Kasumi-1 (cell line): ENCODE data around the gene CARM1.
"Not testable (repeated sequence)": the region's sequence is repeated elsewhere in the genome, so short reads cannot be mapped to it uniquely, and the experiment has no call there.

Experiments
- DNase-seq, 2 experiments: peaks; one replicate each; lab custom pipeline; 2025; lab: John Stamatoyannopoulos, UW

Gene CARM1

DNA sequence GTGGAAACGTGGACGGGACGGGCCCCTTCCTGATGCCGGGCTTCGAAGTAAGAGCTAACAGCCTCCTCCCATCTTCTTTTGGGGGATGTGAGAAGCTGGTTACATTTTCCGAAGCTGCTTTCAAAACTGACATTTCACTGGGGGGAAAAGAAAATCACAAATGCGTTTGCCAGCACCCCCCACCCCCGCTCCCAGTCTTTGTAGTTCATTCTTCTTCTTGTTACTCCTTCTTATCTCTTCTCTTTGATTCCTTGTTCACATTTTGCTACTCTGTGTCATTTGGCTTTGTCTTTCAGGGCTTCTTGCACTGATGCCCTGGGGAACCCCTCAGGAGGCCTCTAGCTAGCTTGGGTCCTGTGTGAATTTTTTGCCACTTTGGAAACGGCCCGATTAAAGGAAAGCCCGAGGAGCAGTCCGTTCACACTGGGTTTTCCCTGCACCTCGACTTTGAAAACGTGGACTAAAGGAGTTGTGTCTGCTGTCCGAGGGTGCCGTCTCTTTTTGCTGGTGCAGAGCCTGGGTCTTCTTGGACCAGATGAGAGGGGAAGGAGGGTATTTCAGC, 1.3 kb downstream of the CARM1 start:
- no peak for DNase-seq

DNA sequence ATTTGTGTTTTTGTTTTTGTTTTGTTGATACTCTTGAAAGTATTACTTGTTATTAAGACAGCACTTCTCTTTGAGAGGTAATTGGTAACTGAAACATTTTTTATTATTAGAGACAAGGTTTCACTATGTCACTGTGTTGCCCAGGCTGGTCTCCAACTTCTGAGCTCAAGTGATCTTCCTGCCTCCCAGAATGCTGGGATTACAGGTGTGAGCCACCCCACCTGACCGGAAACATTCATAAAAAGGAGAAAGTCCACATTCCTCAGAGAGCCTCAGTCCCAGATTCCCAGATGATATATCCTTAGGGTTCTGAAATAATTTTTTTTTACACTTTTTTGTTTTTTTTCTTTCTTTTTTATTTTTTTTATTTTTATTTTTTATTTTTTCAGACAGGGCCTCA, 2.7 kb downstream of the CARM1 start:
- no peak for DNase-seq

DNA sequence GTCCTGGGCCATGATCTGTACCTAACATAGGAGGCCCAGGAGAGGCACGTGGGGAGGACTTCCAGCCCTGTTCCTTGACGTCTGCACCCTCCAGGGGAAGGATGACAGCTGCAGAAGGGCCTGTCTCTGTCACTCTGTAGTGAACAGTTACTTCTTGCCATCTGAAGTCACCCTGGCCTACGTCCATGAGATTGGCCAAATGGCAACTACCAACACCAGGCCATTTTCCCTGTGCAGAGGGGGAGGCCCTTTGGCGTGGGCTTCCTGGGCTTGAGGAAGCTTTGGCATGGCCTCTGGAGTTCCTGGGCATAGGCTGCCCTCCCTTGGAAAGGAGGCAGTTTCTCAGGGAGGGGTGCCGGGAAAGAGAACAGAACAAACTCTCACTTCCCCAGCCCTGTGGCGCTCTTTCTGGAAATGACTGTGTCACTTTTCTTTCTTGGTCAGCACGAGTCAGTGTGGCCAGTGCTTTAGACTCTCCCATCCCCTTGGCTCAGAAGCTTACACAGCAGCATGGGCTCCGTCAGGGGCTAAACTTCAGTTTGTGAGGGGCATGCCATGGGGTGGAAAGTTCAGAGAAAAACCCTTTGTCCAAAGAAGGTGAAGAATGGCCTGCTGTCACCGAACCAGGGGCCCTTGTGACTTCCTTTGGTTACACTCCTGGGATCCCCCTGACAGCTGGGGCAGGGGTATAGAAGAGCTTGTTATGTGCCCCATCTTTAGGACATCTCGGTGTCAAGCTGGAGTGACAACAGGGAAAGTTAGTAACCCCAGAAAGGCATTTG, 5.3 kb downstream of the CARM1 start:
- DNase-seq, result no peak

DNA sequence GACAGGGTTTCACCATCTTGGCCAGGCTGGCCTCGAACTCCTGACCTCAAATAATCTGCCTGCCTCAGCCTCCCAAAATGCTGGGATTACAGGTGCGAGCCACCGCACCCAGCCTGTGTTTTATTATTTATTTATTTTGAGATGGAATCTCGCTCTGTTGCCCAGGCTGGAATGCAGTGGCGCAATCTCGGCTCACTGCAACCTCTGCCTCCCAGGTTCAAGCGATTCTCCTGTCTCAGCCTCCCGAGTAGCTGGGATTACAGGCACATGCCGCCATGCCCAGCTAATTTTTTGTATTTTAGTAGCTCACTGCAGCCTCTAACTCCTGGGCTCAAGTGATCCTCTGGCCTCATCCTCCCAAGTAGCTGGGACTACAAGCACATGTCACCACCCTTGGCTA, 6.3 kb downstream of the CARM1 start:
- DNase-seq, result not testable (repeated sequence)

DNA sequence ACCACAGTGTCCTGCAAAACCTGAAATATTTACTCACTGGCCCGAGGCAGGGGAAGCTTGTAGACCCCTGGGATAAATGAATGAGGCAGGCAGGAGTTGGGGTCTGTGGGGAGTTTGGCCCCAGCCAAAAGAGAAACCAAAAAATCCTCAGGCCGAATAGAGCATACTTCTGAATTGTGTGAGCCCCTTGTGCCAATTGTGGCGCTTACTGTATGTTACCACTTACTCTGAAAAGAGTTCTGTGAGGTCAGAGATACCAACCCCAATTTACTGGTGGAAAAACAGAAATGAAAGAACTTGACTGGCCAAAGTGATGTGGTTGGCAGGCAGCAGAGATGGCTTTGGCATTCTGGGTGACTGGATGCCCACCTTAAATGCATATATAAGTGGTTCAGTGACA, 6.9 kb downstream of the CARM1 start:
- DNase-seq, result no peak

DNA sequence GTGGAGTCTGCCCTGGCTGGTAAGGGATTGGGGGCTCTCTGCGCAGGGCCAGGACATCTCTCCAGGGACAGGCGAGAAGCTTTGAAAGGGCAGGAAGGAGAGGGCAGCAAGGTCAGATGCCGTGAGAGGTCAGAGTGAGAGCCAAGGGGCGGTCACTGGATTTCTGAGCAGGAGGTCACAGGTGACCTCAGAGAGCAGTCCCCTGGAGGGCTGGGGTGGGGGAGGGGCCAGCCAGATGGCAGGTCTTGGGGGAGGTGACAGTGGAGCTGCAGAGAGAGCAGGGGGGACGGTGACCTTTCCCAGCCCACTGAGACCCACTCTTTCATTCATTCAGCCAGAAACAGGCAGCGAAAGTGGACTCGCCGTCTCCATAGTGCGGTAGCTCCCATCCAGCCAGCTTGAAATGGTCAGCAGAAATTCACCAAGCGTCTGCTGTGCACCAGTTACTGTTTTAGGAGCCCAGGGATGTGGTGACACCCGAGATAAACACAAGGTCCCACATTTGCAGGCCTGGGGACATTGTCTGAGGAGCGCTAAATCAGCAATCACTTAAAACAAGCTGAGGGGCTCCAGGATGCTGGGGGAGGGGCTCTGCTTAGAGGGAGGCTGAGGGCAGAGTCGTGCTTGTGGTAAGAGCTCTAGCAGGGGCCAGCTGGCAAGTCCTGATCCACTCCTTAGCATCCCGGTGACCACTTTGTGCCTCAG, 10.2 kb downstream of the CARM1 start:
- no peak for DNase-seq

DNA sequence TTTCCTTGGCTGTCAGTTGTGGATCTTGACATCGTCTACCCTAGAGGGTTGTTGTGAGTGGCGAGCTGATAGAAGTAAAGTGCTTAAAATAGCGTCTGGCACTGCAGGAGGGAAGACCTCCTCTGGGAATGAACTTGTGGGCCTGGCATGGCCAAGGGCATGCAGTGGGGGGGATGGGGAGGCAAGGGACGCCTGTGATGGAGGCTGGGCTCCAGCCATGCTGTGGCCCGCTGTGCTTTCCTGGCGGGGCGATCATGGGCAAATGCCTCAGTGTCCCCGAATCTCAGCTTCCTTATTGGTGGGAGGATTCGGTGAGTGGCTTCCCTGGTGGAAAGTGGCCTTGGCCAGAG, 10.7 kb downstream of the CARM1 start:
- DNase-seq, result no peak

DNA sequence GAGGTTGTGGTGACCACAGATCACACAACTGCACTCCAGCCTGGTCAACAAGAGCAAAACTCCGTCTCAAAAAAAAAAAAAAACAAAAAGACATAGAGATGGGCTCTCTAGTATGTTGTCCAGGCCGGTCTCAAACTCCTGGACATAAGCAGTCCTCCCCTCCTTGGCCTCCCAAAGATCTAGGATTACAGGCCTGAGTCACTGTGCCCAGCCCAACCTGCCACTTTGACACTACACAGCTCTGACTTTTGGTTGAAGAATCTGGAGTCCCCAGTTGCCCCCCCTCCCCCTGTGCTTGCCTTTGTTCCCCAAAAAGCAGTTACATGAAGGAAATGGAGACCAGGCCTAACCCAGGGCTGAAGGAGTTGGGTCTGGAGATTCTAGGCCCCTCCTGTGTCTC, 12.9 kb downstream of the CARM1 start:
- peak in 1 of 2 experiments; percentile 9 for DNase-seq

DNA sequence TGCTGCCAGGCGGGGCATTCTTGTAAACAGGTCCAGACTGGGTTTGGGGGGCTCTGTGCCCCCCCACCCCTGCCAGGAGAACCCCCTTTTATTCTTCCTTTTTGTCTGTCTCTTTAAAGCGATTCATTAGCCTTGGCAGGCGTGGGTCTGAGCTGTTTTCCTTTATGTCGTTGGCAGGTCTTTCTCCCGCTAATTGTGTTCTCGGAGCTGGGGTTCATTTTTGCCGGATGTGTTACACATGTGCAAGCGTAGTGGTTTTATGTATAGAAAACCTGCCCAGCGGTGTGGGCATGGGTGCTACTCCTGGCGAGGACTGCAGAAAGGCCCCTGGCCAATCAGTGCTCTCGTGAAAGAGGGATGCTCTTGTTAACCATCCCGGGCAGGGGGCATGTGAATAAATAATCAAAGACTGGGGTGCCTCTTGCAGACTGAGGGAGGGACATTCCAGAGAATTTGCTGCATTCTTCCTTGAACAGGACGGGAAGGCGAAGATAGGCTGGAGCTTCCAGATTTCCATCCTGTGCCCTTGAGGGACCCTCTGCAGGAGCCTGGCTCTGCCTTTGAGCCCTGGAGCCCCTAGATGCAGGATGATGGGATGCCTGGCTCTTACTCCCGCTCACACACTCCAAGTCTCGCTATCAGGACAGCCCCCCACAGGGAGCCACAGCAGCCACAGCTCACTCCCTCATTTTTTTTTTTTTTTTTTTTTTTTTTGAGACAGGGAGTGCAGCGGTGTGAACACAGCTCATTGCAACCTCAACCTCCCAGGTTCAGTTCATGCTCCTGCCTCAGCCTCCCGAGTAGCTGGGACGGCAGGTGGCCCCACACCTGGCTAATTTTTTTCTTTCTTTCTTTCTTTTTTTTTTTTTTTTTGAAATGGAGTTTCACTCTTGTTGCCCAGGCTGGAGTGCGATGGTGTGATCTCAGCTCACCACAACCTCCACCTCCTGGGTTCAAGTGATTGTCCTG, 14.1 kb downstream of the CARM1 start:
- no peak for DNase-seq

DNA sequence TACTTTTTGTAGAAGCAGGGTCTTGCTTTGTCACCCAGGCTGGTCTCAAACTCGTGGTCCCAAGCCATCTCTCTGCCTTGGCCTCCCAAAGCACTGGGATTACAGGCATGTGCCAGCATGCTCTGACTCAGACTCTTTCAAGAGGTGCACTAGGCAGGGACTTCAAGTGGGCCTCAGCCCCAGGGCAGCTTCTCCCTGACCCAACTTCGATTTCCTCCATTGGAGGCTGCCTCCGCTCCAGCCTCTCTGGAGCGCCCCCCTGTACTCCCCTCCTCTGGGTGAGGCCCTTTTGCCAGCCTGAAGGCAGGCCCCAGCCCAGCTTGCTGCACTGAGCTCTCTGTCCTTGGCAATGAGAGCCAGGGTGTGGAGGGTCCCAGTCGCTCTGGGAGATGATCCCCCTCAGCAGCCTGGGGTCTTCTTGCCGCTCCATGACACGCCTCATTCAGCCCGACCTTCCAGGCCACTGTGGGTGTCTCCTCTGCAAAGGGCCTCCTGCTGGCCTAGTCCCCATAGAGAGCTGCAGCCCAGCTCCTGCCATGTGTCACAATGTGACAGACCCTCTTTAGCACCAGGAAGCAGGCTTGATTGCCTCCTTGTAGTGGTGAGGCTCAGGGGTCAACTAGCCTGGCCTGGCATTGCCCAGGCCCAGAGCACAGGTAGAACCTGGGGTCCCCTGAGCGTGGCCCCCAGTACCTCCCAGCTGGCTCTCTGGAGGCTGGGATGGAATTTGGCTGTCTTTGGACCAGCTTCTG, 16.4 kb downstream of the CARM1 start:
- no peak for DNase-seq

DNA sequence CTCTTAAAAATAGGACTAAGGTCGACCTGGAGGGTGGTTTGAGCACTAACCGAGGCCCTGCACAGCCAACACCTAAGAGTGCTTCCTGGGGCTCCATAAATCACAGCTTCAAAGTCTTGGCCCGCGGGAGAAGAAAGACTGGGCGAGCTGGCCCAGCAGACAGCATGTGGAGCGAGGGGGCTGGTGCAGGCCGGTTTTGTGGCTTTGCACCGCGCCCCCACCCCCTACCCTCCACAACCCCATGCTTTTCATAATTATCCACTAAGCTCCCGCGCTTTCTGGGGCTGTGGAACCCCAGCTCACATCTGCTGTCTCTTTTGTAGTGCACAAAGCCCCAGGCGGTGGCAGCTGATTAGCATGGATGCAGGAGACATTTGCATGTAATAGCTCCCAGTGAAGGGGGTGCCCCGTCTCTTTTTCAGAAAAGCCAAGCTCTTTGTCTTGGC, 17.1 kb downstream of the CARM1 start:
- no peak for DNase-seq

DNA sequence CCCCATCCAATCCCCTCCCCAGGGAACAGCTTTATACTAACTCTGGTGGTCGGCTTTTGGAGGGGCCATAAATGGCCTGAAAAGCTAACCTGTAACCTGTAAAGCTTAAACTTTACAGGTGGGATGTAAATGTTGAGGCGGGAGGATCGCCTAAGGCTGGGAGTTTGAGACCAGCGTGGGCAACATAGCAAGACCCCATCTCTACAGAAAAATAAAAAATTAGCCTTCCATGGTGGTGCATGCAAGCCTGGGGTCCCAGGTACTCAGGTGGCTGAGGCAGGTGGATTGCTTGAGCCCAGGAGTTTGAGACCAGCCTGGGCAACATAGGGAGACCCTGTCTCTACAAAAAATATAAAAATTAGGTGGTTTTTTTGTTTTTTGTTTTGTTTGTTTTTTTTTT, 18.5 kb downstream of the CARM1 start:
- no peak for DNase-seq

DNA sequence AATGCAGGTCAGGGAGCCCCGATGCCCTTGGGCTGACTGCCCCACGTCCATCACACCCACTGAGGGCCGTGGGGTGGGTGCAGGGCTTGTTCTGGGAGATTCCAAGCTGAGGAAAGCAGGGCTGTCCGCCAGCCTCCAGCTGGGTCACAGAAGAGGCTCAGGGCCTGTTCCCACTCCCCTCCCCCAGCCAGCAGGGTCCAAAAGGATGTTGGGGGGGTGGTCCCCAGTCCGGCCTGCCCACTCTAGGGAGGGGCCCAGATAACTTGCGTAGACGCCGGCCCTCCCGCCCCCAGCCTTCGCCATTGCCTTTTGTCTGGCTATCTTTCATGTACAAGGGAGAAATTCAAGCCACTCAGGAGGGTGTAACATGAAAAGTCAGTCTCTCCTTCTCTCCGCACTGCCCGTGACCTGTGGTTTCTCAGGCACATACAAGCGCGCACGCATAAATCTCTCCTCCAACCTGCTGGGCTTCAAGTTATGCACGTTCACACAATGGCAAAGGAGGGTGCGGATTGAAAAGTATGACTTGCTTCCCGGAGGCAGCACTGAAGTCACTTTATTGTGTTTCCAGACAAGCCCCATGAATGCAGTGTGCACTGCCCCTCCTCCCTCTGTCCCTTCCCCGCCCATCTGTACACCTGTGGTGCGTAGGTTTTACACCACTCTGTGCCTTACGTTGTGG, 20.2 kb downstream of the CARM1 start:
- DNase-seq, result no peak

DNA sequence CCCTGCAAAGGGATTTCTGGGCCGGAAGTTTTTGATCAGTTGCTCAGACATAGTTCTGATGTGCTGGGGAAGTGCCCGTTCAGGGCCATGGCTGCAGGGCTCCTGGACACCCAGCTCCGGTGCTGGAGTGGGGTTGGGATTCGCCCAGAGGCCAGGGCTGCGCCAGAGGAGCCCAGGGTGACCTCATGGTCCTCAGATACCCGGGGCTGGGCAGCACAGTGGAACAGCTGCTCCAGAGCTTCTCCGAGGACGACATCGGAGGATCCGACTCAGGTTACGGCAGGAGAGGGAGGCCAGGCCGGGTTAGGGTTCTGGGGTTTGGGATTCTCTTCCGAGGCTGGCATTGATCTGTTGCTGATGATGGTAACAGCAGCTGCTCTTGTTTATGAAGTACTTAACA, 20.9 kb downstream of the CARM1 start:
- DNase-seq, result no peak

DNA sequence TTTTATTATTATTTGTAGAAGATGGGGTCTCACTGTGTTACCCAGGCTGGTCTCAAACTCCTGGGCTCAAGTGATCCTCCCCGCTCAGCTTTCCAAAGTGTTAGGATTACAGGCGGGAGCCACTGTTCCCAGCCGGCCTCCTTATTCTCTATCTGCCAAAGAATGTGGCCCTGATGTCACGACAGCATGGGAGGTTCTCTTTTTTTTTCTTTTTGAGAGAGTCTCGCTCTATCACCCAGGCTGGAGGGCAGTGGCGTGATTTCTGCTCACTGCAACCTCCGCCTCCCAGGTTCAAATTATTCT, 23.5 kb downstream of the CARM1 start:
- DNase-seq, result no peak

DNA sequence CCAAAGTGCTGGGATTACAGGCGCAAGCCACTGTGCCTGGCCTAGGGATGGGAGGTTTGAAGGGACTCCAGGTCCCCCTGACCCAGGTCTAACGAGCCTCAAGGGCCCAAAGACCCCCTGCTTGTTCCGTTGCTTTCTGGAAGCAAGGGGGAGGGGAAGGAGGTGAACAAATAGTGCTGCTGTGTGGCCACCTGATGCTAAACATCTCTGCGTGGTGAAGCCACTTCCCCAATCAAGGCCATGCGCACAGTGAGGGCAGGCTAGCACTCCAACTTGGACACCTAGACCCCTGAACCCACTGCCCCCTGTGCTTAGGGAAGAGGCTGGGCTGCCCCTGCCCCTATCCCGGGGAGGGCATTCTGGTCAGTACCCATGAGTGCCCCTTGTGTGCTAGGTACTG, 24.0 kb downstream of the CARM1 start:
- no peak for DNase-seq

DNA sequence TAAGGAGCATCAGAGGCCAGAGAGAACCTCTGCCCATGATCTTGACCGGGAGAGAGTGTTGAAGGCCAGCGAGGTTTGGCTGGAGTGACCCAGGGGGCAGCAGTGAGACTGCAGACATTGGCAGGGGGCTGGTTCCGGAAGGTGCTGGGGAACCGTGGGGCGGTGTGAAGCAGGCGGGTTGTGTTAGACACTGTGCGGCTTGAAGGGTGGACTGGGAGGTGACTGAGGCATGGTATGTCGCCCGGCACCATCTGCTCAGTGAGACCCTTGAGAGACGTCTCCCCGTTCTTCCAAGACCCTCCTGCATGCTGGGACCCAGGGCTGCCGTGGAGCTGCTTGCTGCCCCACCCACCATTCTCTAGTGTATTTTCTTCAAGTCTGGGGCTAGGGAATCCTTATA, 24.6 kb downstream of the CARM1 start:
- no peak for DNase-seq

DNA sequence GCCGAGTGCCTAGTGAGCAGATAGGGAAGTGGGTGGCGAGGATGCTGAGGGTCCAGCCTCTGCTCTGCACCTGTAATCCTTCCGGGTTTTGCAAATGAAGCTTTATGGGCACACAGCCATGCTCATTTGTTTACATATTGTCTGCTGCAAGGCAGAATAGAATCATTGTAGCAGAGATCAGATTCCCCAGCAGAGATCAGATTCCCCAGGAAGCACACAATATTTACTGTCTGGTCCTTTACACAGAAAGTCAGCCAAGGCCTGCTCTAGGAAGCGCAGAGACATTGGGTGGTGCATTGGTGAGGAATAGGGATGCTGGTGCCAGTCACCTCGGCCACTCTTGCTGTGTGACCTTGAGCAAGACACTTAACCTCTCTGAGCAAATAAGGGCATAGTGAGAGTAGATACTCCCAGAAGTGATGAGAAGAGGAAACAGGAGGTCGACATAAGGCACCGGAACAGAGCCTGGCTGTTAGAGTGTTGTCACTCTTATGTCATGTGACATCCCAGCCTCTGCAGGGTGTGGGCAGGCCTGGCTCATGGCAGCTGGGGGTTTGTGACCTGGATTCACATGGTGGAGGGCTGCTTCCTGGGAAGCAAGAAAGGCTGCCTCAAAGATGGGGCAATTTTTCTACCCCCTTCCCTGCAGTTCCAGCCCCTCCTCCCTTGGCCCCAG, 25.6 kb downstream of the CARM1 start:
- peak; percentile 77 to 81 for DNase-seq

DNA sequence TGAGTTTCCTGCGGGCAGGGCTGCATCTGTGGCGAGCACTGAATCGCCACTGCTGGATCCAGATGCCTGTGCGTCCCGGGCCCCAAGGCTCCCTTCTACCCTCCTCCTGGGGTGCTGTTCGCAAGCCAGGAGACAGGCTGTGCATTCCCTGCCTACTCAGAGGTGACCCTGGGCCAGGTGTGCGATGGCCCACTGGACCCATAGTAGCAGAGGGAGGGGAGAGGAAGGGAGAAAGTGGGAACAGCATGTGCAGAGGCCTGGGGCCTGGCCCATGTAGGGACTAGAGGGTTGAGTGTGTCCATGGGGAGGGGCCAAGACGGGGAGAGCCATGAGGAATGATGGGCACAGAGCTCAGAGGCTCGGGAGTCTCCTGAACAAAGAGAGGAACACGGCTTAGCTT, 27.3 kb downstream of the CARM1 start:
- DNase-seq, result no peak

DNA sequence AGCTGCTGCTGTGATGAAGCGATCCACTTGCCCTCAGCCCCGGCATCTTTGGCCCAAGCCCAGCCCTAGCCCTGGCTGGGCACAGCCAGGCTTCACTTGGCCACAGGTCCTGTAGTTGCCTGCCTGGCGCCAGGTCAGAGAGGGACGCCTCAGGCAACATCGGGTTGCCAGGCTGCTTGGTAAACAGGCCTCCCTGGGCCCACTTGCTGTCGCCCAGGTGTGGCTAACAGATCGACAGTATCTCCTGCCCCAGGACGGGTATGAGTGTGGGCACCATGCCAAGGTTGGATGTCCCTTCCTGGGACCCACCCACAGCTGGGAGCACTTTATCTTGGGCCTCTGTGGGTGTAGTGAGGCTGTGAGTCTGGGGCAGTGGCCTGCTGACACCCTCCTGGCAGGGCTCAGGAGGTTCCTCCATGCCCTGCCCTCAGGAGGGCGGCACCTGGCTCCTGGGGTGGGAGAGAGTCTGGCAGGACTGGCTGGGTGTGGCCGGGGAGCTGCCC, 27.8 kb downstream of the CARM1 start:
- no peak for DNase-seq
